Smooth muscle cell (in vitro differentiated cells): ENCODE measurements around the gene TGFB2. TPM values are rescaled to one million over a fixed set of nuclear protein-coding genes. Genes with fewer than 3 reads are reported as not detected.

Experiments
- DNase-seq: peaks from one replicate; lab custom pipeline; 2025; ENCODE audit not compliant: unreplicated experiment; lab: John Stamatoyannopoulos, UW
- H2AFZ ChIP-seq: fragments of 200-600 bp; sonication (generic); 2 replicates; pipeline ENCODE4 v1.6.0; 2016; ENCODE audit warnings: antibody characterized with exemption, low read depth, mild to moderate bottlenecking
- H3F3A ChIP-seq: fragments of 200-600 bp; sonication (generic); 2 replicates; pipeline ENCODE4 v1.6.0; 2017; ENCODE audit warnings: antibody characterized with exemption, low read depth
- H3K27ac ChIP-seq: fragments of 200-600 bp; sonication (generic); 2 replicates; pipeline ENCODE4 v1.5.1; 2016; ENCODE audit warnings: low read depth, mild to moderate bottlenecking
- H3K27me3 ChIP-seq: fragments of 200-600 bp; sonication (generic); 2 replicates; pipeline ENCODE4 v1.6.1; 2016; ENCODE audit warnings: low read depth, mild to moderate bottlenecking
- H3K36me3 ChIP-seq: fragments of 200-600 bp; sonication (generic); 2 replicates; pipeline ENCODE4 v1.5.1; 2016; ENCODE audit warnings: low read depth
- H3K4me1 ChIP-seq: fragments of 200-600 bp; sonication (generic); 2 replicates; pipeline ENCODE4 v1.5.1; 2016; ENCODE audit warnings: low read depth
- H3K4me2 ChIP-seq: fragments of 200-600 bp; sonication (generic); 2 replicates; pipeline ENCODE4 v1.6.0; 2016; ENCODE audit warnings: mild to moderate bottlenecking
- H3K4me3 ChIP-seq: fragments of 200-600 bp; sonication (generic); 2 replicates; pipeline ENCODE4 v1.5.1; 2016; ENCODE audit warnings: mild to moderate bottlenecking
- H3K79me2 ChIP-seq: fragments of 200-600 bp; sonication (generic); 2 replicates; pipeline ENCODE4 v1.6.0; 2016; ENCODE audit warnings: low read depth, mild to moderate bottlenecking
- H3K9ac ChIP-seq: fragments of 200-600 bp; sonication (generic); 2 replicates; pipeline ENCODE4 v1.6.0; 2016; ENCODE audit warnings: low read depth
- H3K9me3 ChIP-seq: fragments of 200-600 bp; sonication (generic); replicated peaks from 2 replicates; pipeline ENCODE4 v1.5.1; 2016; ENCODE audit warnings: low read depth
- H4K20me1 ChIP-seq: fragments of 200-600 bp; sonication (generic); 2 replicates; pipeline ENCODE4 v1.6.0; 2016; ENCODE audit warnings: low read depth
- WGBS: methylation state at CpG from one replicate; pipeline ENCODE4 v1.1.7; 2016; ENCODE audit warnings: low lambda C conversion rate; 5-methylcytosine and 5-hydroxymethylcytosine counted together
- polyA plus RNA-seq: library from polyadenylated mRNA; unstranded; fragments of >200 nt; fragmentation: Nextera tagmentation; extraction: Ambion mirVana; gene quantifications from 2 replicates; pipeline ENCODE4 v1.2.1, GENCODE V29; 2016
- total RNA-seq: library from RNA; depleted of rRNA; stranded (reverse); fragments of >200 nt; gene quantifications from 2 replicates; pipeline ENCODE4 v1.2.3, GENCODE V29; 2014
- TF ChIP-seq, protein P1 (sequence below): fragments of 200-600 bp; sonication (generic); IDR thresholded peaks from 2 replicates; pipeline ENCODE4 v1.5.1; 2017; ENCODE audit warnings: borderline replicate concordance, mild to moderate bottlenecking, antibody characterized with exemption; ENCODE audit not compliant: insufficient read depth, poor library complexity, severe bottlenecking

TGFB2 gene
- total and polyA plus RNA-seq, 2 experiments from 2014 or later, result 29.1 to 63.3 TPM

DNA sequence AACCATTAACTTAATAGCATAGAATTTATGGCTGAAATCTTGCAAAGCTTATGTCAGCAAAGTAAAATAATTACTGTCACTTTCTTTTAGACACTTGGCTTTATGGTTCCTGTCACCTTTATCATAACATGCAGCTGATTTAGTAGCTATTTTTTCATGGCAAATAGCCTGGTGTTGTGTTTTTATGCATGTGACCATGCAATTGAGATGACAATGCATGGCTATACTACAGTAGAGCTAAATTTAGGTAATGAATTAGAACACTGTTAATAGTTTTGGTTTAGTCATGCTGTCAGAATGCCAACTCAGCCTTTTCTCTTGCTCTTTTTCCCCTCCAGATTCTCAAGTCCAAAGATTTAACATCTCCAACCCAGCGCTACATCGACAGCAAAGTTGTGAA, 88.6 kb downstream of the TGFB2 start:
- H3K4me1 ChIP-seq, result no peaks in the 10 kb centered on the region
- WGBS, result 73% methylated on average over 2 of the region's 2 CpGs
- H2AFZ ChIP-seq, result no peak overlapping the region
- H3K27me3 ChIP-seq, result no peaks in the 10 kb centered on the region
- no peak for DNase-seq
- TF ChIP-seq, protein P1, sequence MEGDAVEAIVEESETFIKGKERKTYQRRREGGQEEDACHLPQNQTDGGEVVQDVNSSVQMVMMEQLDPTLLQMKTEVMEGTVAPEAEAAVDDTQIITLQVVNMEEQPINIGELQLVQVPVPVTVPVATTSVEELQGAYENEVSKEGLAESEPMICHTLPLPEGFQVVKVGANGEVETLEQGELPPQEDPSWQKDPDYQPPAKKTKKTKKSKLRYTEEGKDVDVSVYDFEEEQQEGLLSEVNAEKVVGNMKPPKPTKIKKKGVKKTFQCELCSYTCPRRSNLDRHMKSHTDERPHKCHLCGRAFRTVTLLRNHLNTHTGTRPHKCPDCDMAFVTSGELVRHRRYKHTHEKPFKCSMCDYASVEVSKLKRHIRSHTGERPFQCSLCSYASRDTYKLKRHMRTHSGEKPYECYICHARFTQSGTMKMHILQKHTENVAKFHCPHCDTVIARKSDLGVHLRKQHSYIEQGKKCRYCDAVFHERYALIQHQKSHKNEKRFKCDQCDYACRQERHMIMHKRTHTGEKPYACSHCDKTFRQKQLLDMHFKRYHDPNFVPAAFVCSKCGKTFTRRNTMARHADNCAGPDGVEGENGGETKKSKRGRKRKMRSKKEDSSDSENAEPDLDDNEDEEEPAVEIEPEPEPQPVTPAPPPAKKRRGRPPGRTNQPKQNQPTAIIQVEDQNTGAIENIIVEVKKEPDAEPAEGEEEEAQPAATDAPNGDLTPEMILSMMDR, result no peak
- H3K4me2 ChIP-seq, result no peak overlapping the region
- no peak overlapping the region for H3K4me3 ChIP-seq
- peaks cover 4% of the 10 kb centered on the region for H3K79me2 ChIP-seq
- no peaks in the 10 kb centered on the region for H3K36me3 ChIP-seq
- peaks cover 9% of the 10 kb centered on the region for H3F3A ChIP-seq
- H3K9me3 ChIP-seq, result no peaks in the 10 kb centered on the region
- H3K27ac ChIP-seq, result no peak overlapping the region
- no peak overlapping the region for H3K9ac ChIP-seq
- no peaks in the 10 kb centered on the region for H4K20me1 ChIP-seq

DNA sequence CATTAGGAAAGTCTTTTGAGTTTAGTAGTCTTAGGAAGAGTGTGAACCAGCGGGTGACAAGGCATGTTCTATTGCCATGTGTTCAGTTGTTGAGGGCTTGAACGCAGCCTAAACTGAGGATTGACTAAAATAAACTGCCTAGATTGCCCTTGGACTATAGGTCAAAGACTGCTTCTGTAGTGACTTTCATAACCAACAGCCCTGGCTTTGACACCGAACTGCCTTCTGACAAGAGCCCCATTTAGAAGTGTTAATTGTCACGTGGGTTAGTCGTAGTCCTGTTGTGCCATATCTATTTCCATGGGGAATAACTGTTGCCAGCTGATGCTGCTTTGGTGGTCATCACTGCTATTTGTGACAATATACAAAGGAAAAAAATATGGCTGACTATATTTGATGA, 90.4 kb downstream of the TGFB2 start:
- Histone ChIP-seq H3K36me3 (no peaks in the 10 kb centered on the region), H3K9me3 (no peaks in the 10 kb centered on the region), H3K79me2 (no peaks in the 10 kb centered on the region), H3K27ac (no peak overlapping the region), H3K4me1 (no peaks in the 10 kb centered on the region), H3K4me3 (no peak overlapping the region), H4K20me1 (no peaks in the 10 kb centered on the region), H3K9ac (no peak overlapping the region), H3K27me3 (no peaks in the 10 kb centered on the region), H3K4me2 (no peak overlapping the region), H2AFZ (no peak overlapping the region), H3F3A (peaks cover 9% of the 10 kb centered on the region)
- 96% methylated on average over 5 of the region's 5 CpGs for WGBS
- TF ChIP-seq, protein P1, result no peak
- no peak for DNase-seq

- Histone ChIP-seq H3K79me2 (no peaks in the 10 kb centered on the region), H3K9ac (no peak overlapping the region), H3K4me2 (no peak overlapping the region), H3K36me3 (peaks cover 4% of the 10 kb centered on the region), H3F3A (peaks cover 4% of the 10 kb centered on the region), H3K4me3 (no peak overlapping the region), H3K27ac (no peak overlapping the region), H3K27me3 (no peaks in the 10 kb centered on the region), H2AFZ (no peak overlapping the region), H4K20me1 (no peaks in the 10 kb centered on the region), H3K4me1 (no peaks in the 10 kb centered on the region), H3K9me3 (no peaks in the 10 kb centered on the region)
- 96% methylated on average over 1 of the region's 1 CpG for WGBS
- TF ChIP-seq, protein P1, result no peak
- DNase-seq, result no peak
Observed at GRCh38 chr1:218436346-218436745, 91.2 kb downstream of the TGFB2 start.

DNA sequence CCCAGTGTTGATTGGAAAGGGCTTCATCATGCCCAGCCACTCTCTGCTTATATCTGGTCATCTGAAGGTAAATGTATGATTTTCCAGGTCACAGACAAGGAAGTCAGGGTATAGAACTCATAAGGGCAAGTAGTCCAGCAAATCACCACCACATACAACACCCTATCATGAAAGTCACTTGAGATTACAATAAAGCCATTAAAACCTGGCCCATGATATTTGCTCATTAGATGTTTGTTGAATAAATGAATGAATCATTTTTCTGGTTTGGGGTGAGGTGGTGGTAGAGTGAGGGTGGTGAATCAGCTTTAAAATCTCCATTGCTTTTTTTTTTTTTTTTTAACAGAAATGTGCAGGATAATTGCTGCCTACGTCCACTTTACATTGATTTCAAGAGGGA, 91.9 kb downstream of the TGFB2 start:
- Histone ChIP-seq H3K27ac (no peak overlapping the region), H3K9ac (no peak overlapping the region), H3K9me3 (no peaks in the 10 kb centered on the region), H3K36me3 (peaks cover 7% of the 10 kb centered on the region), H3K4me3 (no peak overlapping the region), H3K4me1 (no peaks in the 10 kb centered on the region), H3K27me3 (no peaks in the 10 kb centered on the region), H3K4me2 (no peak overlapping the region), H2AFZ (no peak overlapping the region), H4K20me1 (no peaks in the 10 kb centered on the region), H3K79me2 (no peaks in the 10 kb centered on the region), H3F3A (no peaks in the 10 kb centered on the region)
- no peak for DNase-seq
- TF ChIP-seq, protein P1, result no peak
- 87% methylated on average over 1 of the region's 1 CpG for WGBS
